ENCODE data around the gene SP110. TPM values are rescaled to one million over a fixed set of nuclear protein-coding genes. Genes with fewer than 3 reads are reported as not detected.

The SP110 gene
- 5.1 to 7.0 TPM (median 6.7 TPM) in 5 replicates for total RNA-seq (2022; extraction: Qiagen RNA extraction)

DNA sequence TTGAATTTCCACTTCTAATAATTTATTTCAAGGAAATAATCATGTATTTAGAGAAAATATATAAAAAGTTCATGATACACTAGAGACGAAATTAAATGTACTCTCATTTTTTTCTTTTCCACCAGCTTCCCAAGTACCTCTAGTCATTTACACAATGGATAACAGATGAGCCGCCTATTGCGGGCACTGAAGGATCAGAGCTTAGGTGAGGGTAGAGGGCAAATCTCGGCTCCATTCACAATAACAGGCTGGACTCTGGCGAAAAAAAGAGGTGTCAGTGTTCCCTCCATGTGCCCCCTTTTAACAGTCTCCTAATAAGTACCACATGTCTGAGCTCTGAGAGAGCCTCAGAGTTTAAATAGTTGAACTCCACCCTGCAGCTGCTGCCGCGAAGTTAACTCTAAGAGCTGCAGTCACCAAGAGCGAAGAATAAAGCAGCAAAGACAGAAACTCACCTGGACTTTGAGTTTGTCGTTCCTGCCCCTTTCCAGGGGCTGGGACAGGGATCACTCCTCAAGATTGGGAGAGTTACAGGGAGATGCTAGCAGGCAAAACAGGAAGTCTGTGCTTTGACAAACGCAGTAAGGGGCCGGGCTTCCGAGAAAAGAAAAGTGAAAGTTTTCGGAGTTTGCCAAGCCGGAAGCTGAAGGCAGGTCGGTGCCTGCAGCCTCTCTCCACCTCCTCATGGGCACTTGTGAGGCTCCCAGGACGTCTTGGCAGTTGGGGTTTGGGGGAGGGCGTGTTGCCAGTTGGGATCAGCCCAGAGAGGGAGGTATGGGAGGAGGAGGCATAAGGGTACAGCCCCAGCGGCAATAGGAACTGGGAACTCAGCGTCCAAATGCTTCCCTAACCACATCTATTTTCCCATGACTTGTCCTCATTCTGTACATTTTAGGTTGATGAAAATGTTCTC is at the start of gene SP110:
SP110 (minus strand) TSS at position 566 of the 913 bp plus-strand sequence. CDS start 3,057 bp downstream, outside the sequence.

DNA sequence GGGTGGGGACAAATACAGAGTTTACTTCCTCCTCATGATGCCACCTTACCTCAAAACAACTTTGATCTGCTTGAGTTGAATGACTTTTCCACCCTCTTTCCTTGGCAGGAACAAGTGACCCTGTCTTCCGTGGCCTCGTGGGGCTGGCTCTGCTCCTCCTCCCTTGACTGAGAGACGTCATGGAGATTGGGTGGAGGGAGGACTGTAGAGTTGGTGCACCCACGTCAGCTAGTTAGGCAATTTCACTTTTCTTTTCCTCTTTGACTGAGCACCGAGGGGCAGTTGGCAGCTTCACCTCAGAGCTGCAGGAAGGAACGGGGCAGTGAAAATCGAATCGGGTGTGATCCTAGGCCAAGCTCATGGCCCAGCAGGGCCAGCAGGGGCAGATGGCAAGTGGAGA is 5.7 kb upstream of the SP110 start, which contains the start of gene SP140:
SP140 (plus strand) TSS at position 251 of the 400 bp plus-strand sequence; CDS start at position 360, 109 bp downstream.

Other genes with a start within 250 kb of the SP110 start
- gene SLC16A14, start 151.1 kb downstream of the SP110 start, total RNA-seq (2022; extraction: Qiagen RNA extraction) = 0.64 to 1.2 TPM (median 0.88 TPM) in 5 replicates
- gene SP140, start 5.8 kb upstream of the SP110 start, total RNA-seq (2022; extraction: Qiagen RNA extraction) = 0.27 TPM in 1 of 5 replicates, not detected in the others
- 2.6 to 4.2 TPM (median 3.4 TPM) in 5 replicates for gene SP140L, start 107.2 kb upstream of the SP110 start, total RNA-seq (2022; extraction: Qiagen RNA extraction)
- gene SP100, start 196.2 kb upstream of the SP110 start, total RNA-seq (2022; extraction: Qiagen RNA extraction) = 23.5 to 30.4 TPM (median 27.5 TPM) in 5 replicates